Measurements from ENCODE around the gene CCDC71.

The CCDC71 gene

GRCh38 chr3:49161197-49161596 is 4.9 kb downstream of the CCDC71 start:
- no peak overlapping the region for H3K4me3 Mint-ChIP-seq

GRCh38 chr3:49158792-49159191 is 7.3 kb downstream of the CCDC71 start:
- H3K27ac Mint-ChIP-seq = no peak overlapping the region
- H3K27me3 Mint-ChIP-seq = peaks cover 2% of the 10 kb centered on the region

More at GRCh38 chr3:49161197-49161596, 4.9 kb downstream of the CCDC71 start:
- Mint-ChIP-seq H3K27ac (peak overlapping the region; percentile 84), H3K36me3 (ENCODE audit: low read depth) (peaks cover 24% of the 10 kb centered on the region), H3K27me3 (peaks cover 2% of the 10 kb centered on the region), H3K4me1 (peaks cover 48% of the 10 kb centered on the region), H3K9me3 (no peaks in the 10 kb centered on the region)
- ATAC-seq = no peak
- no peak for DNase-seq

GRCh38 chr3:49158103-49158709 is 7.9 kb downstream of the CCDC71 start:
- Mint-ChIP-seq H3K4me1 (peaks cover 29% of the 10 kb centered on the region), H3K36me3 (ENCODE audit: low read depth) (peaks cover 2% of the 10 kb centered on the region), H3K27ac (peak overlapping the region; percentile 36), H3K4me3 (no peak overlapping the region), H3K9me3 (no peaks in the 10 kb centered on the region), H3K27me3 (peaks cover 2% of the 10 kb centered on the region)
- ATAC-seq (peak; percentile 55), DNase-seq (peak; percentile 60)

More at GRCh38 chr3:49158792-49159191, 7.3 kb downstream of the CCDC71 start:
- H3K4me3 Mint-ChIP-seq = no peak overlapping the region
- DNase-seq = no peak
- ATAC-seq = no peak
- peaks cover 7% of the 10 kb centered on the region for H3K36me3 Mint-ChIP-seq (ENCODE audit: low read depth)
- H3K4me1 Mint-ChIP-seq = peaks cover 34% of the 10 kb centered on the region
- no peaks in the 10 kb centered on the region for H3K9me3 Mint-ChIP-seq

DNA sequence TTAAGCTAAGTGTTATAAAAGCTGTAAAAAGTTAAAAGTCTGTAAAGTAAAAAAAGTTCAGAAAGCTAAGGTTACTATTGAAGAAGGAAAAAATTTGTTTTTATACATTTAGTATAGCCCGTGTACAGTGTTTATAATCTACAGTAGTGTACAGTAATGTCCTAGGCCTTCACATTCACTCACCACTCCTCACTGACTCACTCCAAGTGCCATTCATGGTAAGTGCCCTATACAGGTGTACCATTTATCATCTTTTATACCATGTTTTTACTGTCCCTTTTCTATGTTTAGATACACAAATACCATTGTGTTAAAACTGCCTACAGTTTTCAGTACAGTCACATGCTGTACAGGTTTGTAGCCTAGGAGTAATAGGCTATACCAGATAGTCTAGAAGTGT is 8.8 kb downstream of the CCDC71 start:
- H3K4me1 Mint-ChIP-seq = peaks cover 21% of the 10 kb centered on the region
- peaks cover 2% of the 10 kb centered on the region for H3K27me3 Mint-ChIP-seq
- DNase-seq = no peak

DNA sequence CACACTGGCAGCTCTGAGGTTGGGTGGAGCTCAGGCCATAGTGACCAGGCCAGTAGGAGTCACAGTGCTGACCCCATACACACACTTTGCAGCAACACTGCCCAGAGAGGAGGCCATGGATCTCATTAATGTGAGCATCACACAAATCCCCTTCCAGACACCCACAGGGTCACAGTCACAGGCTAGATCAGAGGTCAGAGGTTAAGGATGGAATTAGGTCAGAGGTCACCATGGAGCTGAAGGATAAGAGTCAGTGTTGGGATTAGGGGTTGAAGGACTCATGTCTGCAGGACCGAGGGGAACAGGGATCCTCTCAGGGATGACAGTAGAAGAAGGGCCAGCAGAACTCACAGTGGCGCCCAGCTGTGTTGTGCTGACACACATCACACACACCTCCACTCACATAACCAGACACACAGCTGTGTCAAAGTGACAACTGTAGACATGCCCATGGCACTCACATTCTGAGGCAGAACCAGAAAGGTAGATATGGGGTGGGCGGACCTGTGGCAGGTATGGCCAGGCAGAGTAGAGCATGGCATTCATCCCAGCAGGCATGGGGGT is 12.7 kb downstream of the CCDC71 start:
- no peak for ATAC-seq
- H3K27me3 Mint-ChIP-seq = no peaks in the 10 kb centered on the region
- no peak for DNase-seq
- H3K27ac Mint-ChIP-seq = no peak overlapping the region
- no peak overlapping the region for H3K4me3 Mint-ChIP-seq
- no peaks in the 10 kb centered on the region for H3K36me3 Mint-ChIP-seq (ENCODE audit: low read depth)
- H3K4me1 Mint-ChIP-seq = peaks cover 3% of the 10 kb centered on the region
- no peaks in the 10 kb centered on the region for H3K9me3 Mint-ChIP-seq

More for the DNA sequence above, 8.8 kb downstream of the CCDC71 start:
- H3K4me3 Mint-ChIP-seq = no peak overlapping the region
- ATAC-seq = no peak
- peaks cover 2% of the 10 kb centered on the region for H3K36me3 Mint-ChIP-seq (ENCODE audit: low read depth)
- no peak overlapping the region for H3K27ac Mint-ChIP-seq
- H3K9me3 Mint-ChIP-seq = no peaks in the 10 kb centered on the region

DNA sequence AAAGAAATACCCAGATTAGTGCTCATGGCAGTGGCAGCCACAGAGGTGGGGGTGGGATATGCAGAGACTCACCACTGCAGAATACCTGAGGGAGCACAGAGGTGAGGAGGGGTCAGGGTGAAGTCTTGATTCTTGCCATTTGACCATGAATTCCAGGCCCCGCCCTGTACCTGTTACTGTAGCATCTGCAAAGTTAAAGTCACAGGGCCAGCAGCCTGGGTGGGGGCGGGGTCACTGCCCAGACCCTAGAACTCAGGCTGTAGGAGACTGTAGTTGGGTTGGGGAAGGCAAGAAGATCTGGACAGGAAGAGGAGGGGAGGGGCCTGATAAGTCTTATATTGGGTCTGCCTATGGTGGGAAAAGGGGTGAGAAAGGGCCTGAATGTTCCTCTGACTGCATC is 14.5 kb downstream of the CCDC71 start:
- Mint-ChIP-seq H3K36me3 (ENCODE audit: low read depth) (no peaks in the 10 kb centered on the region), H3K4me1 (no peaks in the 10 kb centered on the region), H3K9me3 (no peaks in the 10 kb centered on the region), H3K4me3 (no peak overlapping the region), H3K27me3 (no peaks in the 10 kb centered on the region), H3K27ac (no peak overlapping the region)
- no peak for DNase-seq
- no peak for ATAC-seq

DNA sequence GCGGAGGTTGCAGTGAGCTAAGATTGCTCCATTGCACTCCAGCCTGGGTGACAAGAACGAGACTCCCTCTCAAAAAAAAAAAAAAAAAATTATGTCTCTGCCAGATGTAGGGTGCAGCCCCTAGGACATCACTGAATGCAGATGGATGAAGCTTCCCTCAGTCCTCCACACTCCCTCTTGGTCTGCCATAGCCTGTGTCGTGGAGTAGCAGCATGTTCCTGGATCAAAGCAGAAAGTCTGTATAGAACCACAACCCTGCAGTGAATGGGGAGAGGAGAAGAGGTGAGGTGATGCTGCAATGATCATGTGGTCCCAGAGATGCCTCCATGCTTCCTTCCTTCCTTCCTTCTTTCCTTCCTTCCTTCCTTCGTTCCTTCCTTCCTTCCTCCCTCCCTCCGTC is 18.0 kb downstream of the CCDC71 start:
- Mint-ChIP-seq H3K27me3 (no peaks in the 10 kb centered on the region), H3K9me3 (no peaks in the 10 kb centered on the region), H3K36me3 (ENCODE audit: low read depth) (no peaks in the 10 kb centered on the region), H3K4me1 (no peaks in the 10 kb centered on the region), H3K27ac (no peak overlapping the region), H3K4me3 (no peak overlapping the region)
- ATAC-seq (no peak), DNase-seq (no peak)

DNA sequence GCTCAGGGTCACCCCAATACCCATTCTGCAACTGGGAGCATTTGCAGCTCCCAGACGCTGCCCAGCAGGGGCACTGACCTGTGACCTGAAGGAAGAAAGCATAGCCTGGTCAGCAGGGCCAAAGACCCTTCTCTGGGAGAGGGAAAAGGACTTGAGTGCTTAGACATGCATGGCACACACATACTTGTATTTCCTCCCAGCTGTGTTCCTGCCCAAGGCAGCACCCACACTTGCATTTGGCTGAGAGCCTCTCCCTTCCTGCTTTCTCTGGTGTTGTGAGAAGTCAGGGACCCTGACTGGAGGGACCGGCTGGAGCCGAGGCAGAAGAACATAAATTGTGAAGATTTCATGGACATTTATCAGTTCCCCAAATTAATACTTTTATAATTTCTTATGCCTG is 26.1 kb downstream of the CCDC71 start:
- no peak overlapping the region for H3K4me3 Mint-ChIP-seq
- H3K9me3 Mint-ChIP-seq = no peaks in the 10 kb centered on the region
- no peaks in the 10 kb centered on the region for H3K27me3 Mint-ChIP-seq
- ATAC-seq = no peak
- no peaks in the 10 kb centered on the region for H3K4me1 Mint-ChIP-seq
- H3K27ac Mint-ChIP-seq = no peak overlapping the region
- no peaks in the 10 kb centered on the region for H3K36me3 Mint-ChIP-seq (ENCODE audit: low read depth)
- DNase-seq = no peak

DNA sequence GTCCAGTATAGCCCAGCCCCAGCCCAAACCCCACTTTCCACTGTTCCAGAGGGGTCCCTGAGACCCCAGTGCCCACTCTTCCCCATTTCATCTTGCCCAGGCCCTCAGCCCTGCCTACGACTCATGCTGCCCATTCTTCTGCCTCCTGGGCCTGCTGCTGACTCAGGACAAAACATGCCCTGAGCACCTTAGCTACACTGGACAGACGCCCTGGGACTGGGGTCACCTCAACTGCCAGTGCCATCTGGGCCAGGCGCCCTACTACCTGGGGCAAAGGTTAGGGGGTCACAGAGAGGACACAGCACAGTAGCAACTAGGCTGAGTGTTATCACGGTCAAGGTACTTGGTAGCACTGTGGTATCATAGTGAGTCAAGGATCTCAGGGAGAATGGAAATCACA is 30.6 kb downstream of the CCDC71 start:
- ATAC-seq (no peak), DNase-seq (no peak)
- Mint-ChIP-seq H3K36me3 (ENCODE audit: low read depth) (no peaks in the 10 kb centered on the region), H3K27me3 (peaks cover 16% of the 10 kb centered on the region), H3K9me3 (no peaks in the 10 kb centered on the region), H3K4me3 (no peak overlapping the region), H3K27ac (no peak overlapping the region), H3K4me1 (no peaks in the 10 kb centered on the region)

DNA sequence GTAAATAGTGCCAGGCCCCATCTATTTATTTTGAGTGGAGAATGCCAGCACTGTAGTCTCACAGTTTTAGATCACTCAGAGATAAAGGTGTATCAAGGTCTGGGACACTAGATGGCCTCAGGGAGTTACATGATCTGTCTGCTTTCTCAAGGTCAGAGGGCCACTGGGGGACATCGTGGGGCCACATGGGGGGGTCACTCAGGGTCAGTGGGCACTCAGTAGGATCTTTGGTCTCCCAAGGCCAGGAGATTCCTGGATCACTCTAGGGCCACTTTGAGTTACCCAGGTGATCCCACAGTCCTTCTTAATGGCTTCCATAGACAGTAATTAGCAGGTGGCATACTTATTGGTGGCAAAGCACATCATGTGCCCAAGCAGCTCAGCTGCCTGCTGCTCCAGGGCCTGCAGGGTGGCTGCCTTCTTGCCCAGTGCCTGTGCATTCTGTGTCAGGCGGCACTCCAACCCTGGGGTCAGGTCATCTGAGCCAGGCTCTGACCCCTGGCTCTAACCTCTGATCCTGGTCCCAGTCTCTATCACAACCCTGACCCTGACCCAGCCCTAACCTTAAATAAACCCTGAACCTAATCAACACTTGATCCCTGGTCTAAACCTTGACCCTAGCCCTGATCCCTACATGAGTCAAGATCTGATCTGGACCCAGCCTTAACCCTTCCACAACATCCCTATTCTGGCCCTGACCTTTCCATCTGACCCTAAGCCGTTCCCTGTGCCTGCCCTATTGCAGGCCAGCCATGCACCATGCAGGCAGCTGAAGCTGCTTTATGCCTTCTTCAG is 31.5 kb downstream of the CCDC71 start:
- Mint-ChIP-seq H3K27ac (no peak overlapping the region), H3K36me3 (ENCODE audit: low read depth) (no peaks in the 10 kb centered on the region), H3K27me3 (peaks cover 16% of the 10 kb centered on the region), H3K4me3 (no peak overlapping the region), H3K4me1 (no peaks in the 10 kb centered on the region), H3K9me3 (no peaks in the 10 kb centered on the region)
- ATAC-seq (no peak), DNase-seq (no peak)

DNA sequence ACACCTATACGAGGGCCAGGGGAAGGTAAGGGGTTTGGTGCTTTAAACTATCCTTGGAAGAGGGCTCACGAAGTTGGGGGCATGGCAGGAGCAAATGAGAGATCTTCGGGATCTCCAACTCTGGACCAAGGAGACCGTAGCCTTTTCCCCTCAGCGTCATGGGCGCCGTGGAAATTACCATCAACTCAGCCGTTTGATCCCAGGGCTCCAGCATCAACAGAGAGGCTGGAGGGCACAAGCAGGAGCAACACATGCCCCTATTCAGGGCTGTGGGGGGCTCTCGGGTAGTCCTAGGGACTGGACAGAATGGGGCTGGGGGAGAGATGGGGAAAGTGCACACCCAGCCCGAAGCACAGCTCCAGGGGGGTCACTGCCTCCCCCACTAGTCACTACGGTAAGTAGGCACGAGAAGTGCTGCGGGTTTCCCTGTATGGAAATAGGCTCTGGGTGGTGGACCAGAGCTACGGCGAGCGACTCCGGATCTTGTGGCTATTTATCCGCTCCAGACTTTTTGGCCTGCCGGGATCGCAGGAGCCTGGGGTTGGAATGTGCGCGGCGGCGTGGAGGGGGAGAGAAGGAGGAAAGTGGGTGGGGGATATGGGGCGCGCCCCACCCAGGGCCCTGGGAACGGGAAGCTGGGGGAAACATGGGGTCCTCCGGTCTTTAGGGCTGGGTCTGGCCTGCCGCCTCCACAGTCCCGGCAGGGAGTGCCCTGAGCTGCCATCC is 32.7 kb downstream of the CCDC71 start:
- H3K27ac Mint-ChIP-seq = no peak overlapping the region
- H3K4me1 Mint-ChIP-seq = no peaks in the 10 kb centered on the region
- H3K36me3 Mint-ChIP-seq (ENCODE audit: low read depth) = no peaks in the 10 kb centered on the region
- H3K4me3 Mint-ChIP-seq = no peak overlapping the region
- no peak for DNase-seq
- ATAC-seq = no peak
- no peaks in the 10 kb centered on the region for H3K9me3 Mint-ChIP-seq
- peaks cover 16% of the 10 kb centered on the region for H3K27me3 Mint-ChIP-seq

- peaks cover 16% of the 10 kb centered on the region for H3K27me3 Mint-ChIP-seq
- ATAC-seq = no peak
- H3K4me3 Mint-ChIP-seq = no peak within 1 kb of the TSS
- H3K36me3 Mint-ChIP-seq (ENCODE audit: low read depth) = no peaks in the 10 kb centered on the region
- no peak within 1 kb of the TSS for H3K27ac Mint-ChIP-seq
- H3K9me3 Mint-ChIP-seq = no peaks in the 10 kb centered on the region
- DNase-seq = no peak
- H3K4me1 Mint-ChIP-seq = no peaks in the 10 kb centered on the region
Observed at GRCh38 chr3:49132437-49133225, 33.5 kb downstream of the CCDC71 start, which contains the start of gene LAMB2. Gene LAMB2 (minus strand): TSS chr3:49133050. CDS start chr3:49132867, 183 bp downstream.

DNA sequence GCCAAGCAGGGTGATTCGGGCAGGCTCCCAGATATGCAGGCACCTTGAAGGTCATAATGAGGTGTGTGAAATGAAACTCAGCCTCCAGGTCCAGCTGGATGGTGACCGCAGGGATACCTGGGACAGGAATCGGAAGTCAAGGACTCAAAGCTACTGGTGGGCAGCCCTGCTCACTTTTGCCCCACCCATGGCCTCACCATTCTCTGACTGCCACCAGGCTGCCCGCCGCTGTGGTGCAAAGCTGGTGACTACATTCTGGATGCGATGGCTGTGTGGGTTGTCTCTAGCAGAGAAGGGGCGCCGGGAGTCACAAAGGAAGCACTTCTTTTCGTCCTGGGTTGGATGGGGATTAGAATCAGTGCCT is 34.1 kb downstream of the CCDC71 start:
- H3K4me1 Mint-ChIP-seq = no peaks in the 10 kb centered on the region
- ATAC-seq = no peak
- peaks cover 16% of the 10 kb centered on the region for H3K27me3 Mint-ChIP-seq
- H3K36me3 Mint-ChIP-seq (ENCODE audit: low read depth) = no peaks in the 10 kb centered on the region
- no peak overlapping the region for H3K27ac Mint-ChIP-seq
- H3K9me3 Mint-ChIP-seq = no peaks in the 10 kb centered on the region
- DNase-seq = no peak
- H3K4me3 Mint-ChIP-seq = no peak overlapping the region

DNA sequence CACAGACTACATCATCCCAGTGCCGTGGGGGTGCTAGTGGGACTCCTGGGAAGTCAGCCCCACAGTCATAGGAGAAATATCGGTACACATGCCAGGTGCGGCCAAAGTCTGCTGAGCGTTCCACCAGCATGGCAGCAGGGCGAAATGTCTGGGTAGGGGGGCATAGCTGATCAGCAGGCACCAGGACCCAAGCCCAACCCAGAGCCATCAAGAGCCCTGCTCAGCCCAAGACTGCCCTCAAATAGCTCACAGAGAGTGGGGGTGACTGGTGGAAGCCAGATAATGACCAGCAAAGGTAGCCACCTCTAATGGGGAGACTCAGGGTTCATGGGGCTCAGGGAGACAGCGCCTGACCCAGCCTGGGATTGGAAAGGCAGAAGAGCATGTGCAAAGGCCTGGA is 34.6 kb downstream of the CCDC71 start:
- ATAC-seq (no peak), DNase-seq (no peak)

More for the DNA sequence above, 34.6 kb downstream of the CCDC71 start:
- Mint-ChIP-seq H3K27me3 (peaks cover 16% of the 10 kb centered on the region), H3K27ac (no peak overlapping the region), H3K4me1 (no peaks in the 10 kb centered on the region), H3K9me3 (no peaks in the 10 kb centered on the region), H3K4me3 (no peak overlapping the region), H3K36me3 (ENCODE audit: low read depth) (no peaks in the 10 kb centered on the region)
